H1 (cell line): ENCODE results near the gene EIF1B. TPM values are rescaled to one million over a fixed set of nuclear protein-coding genes. Genes with fewer than 3 reads are reported as not detected.

Source experiments
- CTCF ChIA-PET: fragments of 300-600 bp; sonication (Branson Sonifier 250); formaldehyde crosslinking; loops from one replicate; lab custom pipeline; 2021; ENCODE audit not compliant: partially characterized antibody; lab: Charles Lee
- POLR2A ChIA-PET: fragments of 300-600 bp; sonication (Branson Sonifier 250); formaldehyde crosslinking; loops from one replicate; lab custom pipeline; 2021; ENCODE audit warnings: inconsistent platforms; ENCODE audit not compliant: partially characterized antibody; lab: Charles Lee
- DNase-seq, 2 experiments: peaks; one replicate each; pipeline versions ENCODE4 v3.0.0 to v3.0.0-alpha.2; 2010 to 2022; ENCODE audit warnings: low spot score in 2 of 2, low read depth in 1 of 2, mixed read lengths in 1 of 2
- FAIRE-seq: peaks from 2 replicates; lab custom pipeline; 2011; peaks lifted over from hg19 to GRCh38; lab: Jason Lieb, UNC
- H2AFZ ChIP-seq: 2 replicates; pipeline ENCODE4 v1.8.1; 2012; ENCODE audit warnings: low read length, inconsistent platforms
- H2AK5ac ChIP-seq: 2 replicates; pipeline ENCODE4 v1.6.1; 2013; ENCODE audit warnings: low read depth, low read length
- H2BK120ac ChIP-seq: replicated peaks from 2 replicates; pipeline ENCODE3; 2013; ENCODE audit warnings: low read depth, low read length, inconsistent platforms
- H2BK12ac ChIP-seq: 2 replicates; pipeline ENCODE4 v1.6.1; 2013; ENCODE audit warnings: low read depth, low read length
- H2BK15ac ChIP-seq: 2 replicates; pipeline ENCODE4 v1.6.1; 2013; ENCODE audit warnings: low read length
- H2BK20ac ChIP-seq: 2 replicates; pipeline ENCODE4 v1.6.1; 2013; ENCODE audit warnings: low read length
- H2BK5ac ChIP-seq: 2 replicates; pipeline ENCODE4 v1.6.1; 2013; ENCODE audit warnings: low read depth, low read length
- H3K14ac ChIP-seq: 2 replicates; pipeline ENCODE4 v1.6.1; 2013; ENCODE audit warnings: inconsistent platforms; ENCODE audit not compliant: insufficient read length
- H3K18ac ChIP-seq: 2 replicates; pipeline ENCODE4 v1.6.1; 2013; ENCODE audit warnings: low read length; ENCODE audit errors: extremely low read depth
- H3K23ac ChIP-seq: 2 replicates; pipeline ENCODE4 v1.6.1; 2013; ENCODE audit warnings: inconsistent platforms; ENCODE audit not compliant: insufficient read length
- H3K23me2 ChIP-seq: 2 replicates; pipeline ENCODE4 v1.6.1; 2013; ENCODE audit warnings: low read depth, low read length
- H3K27ac ChIP-seq: 2 replicates; pipeline ENCODE4 v1.6.1; 2011; ENCODE audit warnings: low read depth, low read length, inconsistent platforms
- H3K27me3 ChIP-seq, 4 experiments: replicated peaks in 1 of 4; 1 replicate in 1 of 4; 2 replicates in 3 of 4; pipeline versions ENCODE4 v1.6.1 to v1.8.1; 2011 to 2013; ENCODE audit warnings: low read length in 3 of 4, mild to moderate bottlenecking in 3 of 4, inconsistent platforms in 2 of 4, mixed read lengths in 2 of 4, moderate library complexity in 1 of 4; ENCODE audit not compliant: control insufficient read depth in 3 of 4, insufficient read depth in 3 of 4; ENCODE audit errors: extremely low read depth in 1 of 4
- H3K36me3 ChIP-seq, 4 experiments: 2 replicates each; pipeline versions ENCODE4 v1.6.1 to v1.8.1; 2011 to 2013; ENCODE audit warnings: mild to moderate bottlenecking in 4 of 4, low read length in 3 of 4, moderate library complexity in 2 of 4, control low read depth in 1 of 4, inconsistent platforms in 1 of 4; ENCODE audit not compliant: insufficient read depth in 4 of 4, control insufficient read depth in 2 of 4
- H3K4ac ChIP-seq: replicated peaks from 2 replicates; pipeline ENCODE3; 2013; ENCODE audit warnings: low read length, low read depth, mixed read lengths, inconsistent platforms; ENCODE audit not compliant: insufficient read length
- H3K4me1 ChIP-seq, 4 experiments: replicated peaks in 1 of 4; 1 replicate in 1 of 4; 2 replicates in 3 of 4; pipeline versions ENCODE4 v1.6.1 to v1.8.1; 2011 to 2013; ENCODE audit warnings: low read length in 3 of 4, inconsistent platforms in 2 of 4, mixed read lengths in 1 of 4; ENCODE audit not compliant: insufficient read depth in 4 of 4, control insufficient read depth in 3 of 4
- H3K4me2 ChIP-seq, 2 experiments: 2 replicates each; pipeline versions ENCODE4 v1.6.1 to v1.8.1; 2011 to 2013; ENCODE audit warnings: low read depth in 2 of 2, low read length in 2 of 2, control low read depth in 1 of 2, inconsistent platforms in 1 of 2, mild to moderate bottlenecking in 1 of 2; ENCODE audit not compliant: insufficient read depth in 1 of 2
- H3K4me3 ChIP-seq, 4 experiments: fragments of 200-600, 300-600 bp in 1 of 4; sonication (generic), shearing (Covaris generic), sonication (Bioruptor Twin) in 1 of 4; 2 replicates each; pipeline versions ENCODE4 v1.5.1 to v1.8.1; 2011 to 2016; ENCODE audit warnings: low read length in 4 of 4, low read depth in 3 of 4, control low read depth in 2 of 4, inconsistent platforms in 2 of 4, mild to moderate bottlenecking in 2 of 4, mixed read lengths in 1 of 4, moderate library complexity in 1 of 4; ENCODE audit not compliant: insufficient read depth in 2 of 4; ENCODE audit errors: extremely low read depth in 1 of 4
- H3K56ac ChIP-seq: replicated peaks from 2 replicates; pipeline ENCODE3; 2013; ENCODE audit warnings: low read depth, mild to moderate bottlenecking, mixed read lengths, low read length, inconsistent platforms; ENCODE audit not compliant: insufficient read length
- H3K79me1 ChIP-seq: 2 replicates; pipeline ENCODE4 v1.6.1; 2013; ENCODE audit warnings: low read depth, low read length, control low read depth
- H3K79me2 ChIP-seq, 2 experiments: 2 replicates each; pipeline versions ENCODE4 v1.6.1 to v1.8.1; 2012 to 2013; ENCODE audit warnings: low read length in 2 of 2, mild to moderate bottlenecking in 2 of 2, inconsistent platforms in 1 of 2; ENCODE audit not compliant: insufficient read depth in 2 of 2, control insufficient read depth in 1 of 2
- H3K9ac ChIP-seq, 4 experiments: replicated peaks in 1 of 4; 1 replicate in 1 of 4; 2 replicates in 3 of 4; pipeline versions ENCODE4 v1.6.1 to v1.8.1; 2011 to 2013; ENCODE audit warnings: low read depth in 3 of 4, low read length in 3 of 4, control low read depth in 2 of 4, mild to moderate bottlenecking in 2 of 4, moderate library complexity in 2 of 4, inconsistent platforms in 1 of 4; ENCODE audit errors: extremely low read depth in 1 of 4
- H3K9me3 ChIP-seq, 2 experiments: 2 replicates each; pipeline versions ENCODE4 v1.6.1 to v1.8.1; 2012 to 2013; ENCODE audit warnings: mild to moderate bottlenecking in 2 of 2, moderate library complexity in 2 of 2, control low read depth in 1 of 2, inconsistent platforms in 1 of 2, low read depth in 1 of 2, low read length in 1 of 2, mixed read lengths in 1 of 2; ENCODE audit not compliant: insufficient read depth in 2 of 2
- H4K20me1 ChIP-seq, 2 experiments: replicated peaks in 1 of 2; 2 replicates each; pipeline versions ENCODE3 to v1.8.1; 2011 to 2013; ENCODE audit warnings: inconsistent platforms in 2 of 2, low read length in 2 of 2, mild to moderate bottlenecking in 1 of 2; ENCODE audit not compliant: insufficient read depth in 2 of 2, control insufficient read depth in 1 of 2
- H4K5ac ChIP-seq: 2 replicates; pipeline ENCODE4 v1.6.1; 2013; ENCODE audit warnings: low read length, low read depth, mixed read lengths, inconsistent platforms; ENCODE audit not compliant: insufficient read length
- H4K8ac ChIP-seq: 2 replicates; pipeline ENCODE4 v1.8.0; 2013; ENCODE audit warnings: mild to moderate bottlenecking, moderate library complexity, low read length, inconsistent platforms; ENCODE audit not compliant: insufficient read depth; ENCODE audit errors: extremely low read depth
- H4K91ac ChIP-seq: replicated peaks from 2 replicates; pipeline ENCODE3; 2013; ENCODE audit warnings: low read length, mixed read lengths, inconsistent platforms; ENCODE audit not compliant: insufficient read length
- BCL11A ChIP-seq, 2 experiments: IDR thresholded peaks; one replicate each; pipeline ENCODE4 v1.6.1; 2011; ENCODE audit warnings: low read depth in 2 of 2, low read length in 2 of 2, mild to moderate bottlenecking in 2 of 2
- CBX8 ChIP-seq: fragments of 300-800, 300-1000 bp; sonication (generic); IDR thresholded peaks from 2 replicates; pipeline ENCODE4 v1.7.1; 2016; ENCODE audit warnings: low read depth, low read length, borderline replicate concordance
- CHD1 ChIP-seq: IDR thresholded peaks from 2 replicates; pipeline ENCODE4 v1.6.1; 2012; ENCODE audit warnings: low read depth, low read length, improper control_type of control experiment
- CTBP2 ChIP-seq: IDR thresholded peaks from 2 replicates; pipeline ENCODE4 v1.7.0; 2011; ENCODE audit warnings: borderline replicate concordance, mild to moderate bottlenecking, moderate library complexity, mixed read lengths, low read length; ENCODE audit not compliant: insufficient read depth, insufficient read length
- EGR1 ChIP-seq: IDR thresholded peaks from 2 replicates; pipeline ENCODE4 v1.6.1; 2011; ENCODE audit warnings: low read depth, low read length, borderline replicate concordance
- RFX5 ChIP-seq: IDR thresholded peaks from 2 replicates; pipeline ENCODE4 v1.6.1; 2011; ENCODE audit warnings: low read depth, low read length, improper control_type of control experiment, borderline replicate concordance
- WGBS, 2 experiments: shearing (Covaris generic) in 1 of 2; methylation state at CpG; one replicate each; pipeline versions ENCODE4 v1.1.6 to v1.1.7; 2013 to 2015; ENCODE audit warnings: low lambda C conversion rate in 2 of 2, mixed read lengths in 2 of 2, inconsistent platforms in 1 of 2, low coverage in 1 of 2, missing lambda C conversion rate in 1 of 2; ENCODE audit not compliant: insufficient replicate concordance in 2 of 2, insufficient coverage in 1 of 2, insufficient read length in 1 of 2; ENCODE audit errors: extremely low coverage in 1 of 2, missing lambda C conversion rate in 1 of 2; 5-methylcytosine and 5-hydroxymethylcytosine counted together
- polyA plus RNA-seq, 7 experiments: library from polyadenylated mRNA; depleted of rRNA in 3 of 7; stranded (reverse) in 5 of 7; unstranded in 2 of 7; fragments of >200 nt in 5 of 7; fragments of 200-250 nt in 2 of 7; gene quantifications; 1 replicate in 5 of 7; 2 replicates in 1 of 7; 4 replicates in 1 of 7; pipeline versions ENCODE4 v1.2.1 to v1.2.3, GENCODE V29; 2011 to 2013; ENCODE audit warnings: missing spikeins in 2 of 7, mixed read lengths in 2 of 7
- total RNA-seq: library from RNA; stranded (reverse); fragmentation: NEBNext Ultra II Directional; extraction: Animal tissue kit (Norgen Biotek cat#: 25700); gene quantifications from 2 replicates; pipeline ENCODE4 v1.2.1, GENCODE V29; 2021
- TF ChIP-seq, protein P1 (sequence below): IDR thresholded peaks from 2 replicates; pipeline ENCODE4 v1.6.1; 2011; ENCODE audit warnings: low read depth, mild to moderate bottlenecking, low read length; ENCODE audit not compliant: insufficient read depth

Gene EIF1B
- total and polyA plus RNA-seq, 2 of the 8 experiments (the other 6 are each of a cell fraction or from before 2014, with no cell fraction given), result 42.4 to 115 TPM

DNA sequence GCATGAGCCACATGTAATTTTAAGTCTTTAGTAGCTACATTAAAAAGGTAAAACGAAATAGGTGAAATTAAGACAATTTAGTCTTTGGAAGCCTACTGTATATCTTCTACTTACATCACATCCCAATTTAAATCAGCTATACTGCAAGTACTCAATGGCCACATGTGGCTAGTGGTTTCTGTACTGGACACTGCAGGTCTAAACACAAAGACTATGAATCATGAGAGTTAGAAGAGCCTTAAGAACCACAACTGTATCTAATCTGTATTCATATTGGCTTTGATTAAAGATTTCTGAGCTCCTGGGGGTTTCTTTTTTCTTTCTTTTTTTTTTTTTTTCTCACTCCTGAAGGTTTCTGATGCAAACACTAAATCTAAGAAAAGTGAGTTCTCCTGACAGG, 2.3 kb upstream of the EIF1B start:
- no peak overlapping the region for H2BK5ac ChIP-seq
- no peak overlapping the region for H2AK5ac ChIP-seq
- no peak overlapping the region for H3K56ac ChIP-seq
- DNase-seq (no peak), FAIRE-seq (no peak)
- 84% methylated on average over 1 of the region's 1 CpG; no CpG with 5 or more reads in 1 of the 2 experiments for WGBS, 2 experiments
- no peak overlapping the region for H4K5ac ChIP-seq
- H2BK20ac ChIP-seq, result no peak overlapping the region
- H3K27ac ChIP-seq, result no peak overlapping the region
- H4K8ac ChIP-seq, result no peak overlapping the region
- no peaks in the 10 kb centered on the region for H3K27me3 ChIP-seq
- ChIA-PET CTCF (interaction anchor here (0.5 to 16.5 kb wide), 6 partner anchors 11 to 152 kb away, joined by 3 to 290 read pairs (median 8); no protein-coding TSS in a partner anchor), POLR2A (interaction anchor here (0.8 to 1.4 kb wide), 3 partner anchors 10 to 116 kb away, joined by 3 to 6 read pairs (median 3); no protein-coding TSS in a partner anchor)
- H3K23me2 ChIP-seq, result no peaks in the 10 kb centered on the region
- H3K4me2 ChIP-seq, result no peak overlapping the region
- no peak overlapping the region for H4K91ac ChIP-seq
- H3K4me1 ChIP-seq, result peaks cover 3 to 5% (median 4%) of the 10 kb centered on the region in 4 experiments; a peak in 4 of 7 replicates
- H3K9ac ChIP-seq, result no peak overlapping the region
- H3K23ac ChIP-seq, result no peak overlapping the region
- no peak overlapping the region for H3K4me3 ChIP-seq
- H2AFZ ChIP-seq, result no peak overlapping the region
- H3K36me3 ChIP-seq, result peaks cover 0 to 18% (median 6%) of the 10 kb centered on the region in 4 experiments; a peak in 5 of 8 replicates
- peaks cover 0 to 17% of the 10 kb centered on the region in 2 experiments; a peak in 3 of 4 replicates for H3K79me2 ChIP-seq
- no peaks in the 10 kb centered on the region for H3K9me3 ChIP-seq
- no peaks in the 10 kb centered on the region for H3K79me1 ChIP-seq
- no peak overlapping the region for H3K18ac ChIP-seq
- no peaks in the 10 kb centered on the region for H4K20me1 ChIP-seq
- no peak overlapping the region for H2BK12ac ChIP-seq
- H2BK15ac ChIP-seq, result no peak overlapping the region
- H2BK120ac ChIP-seq, result no peak overlapping the region
- H3K14ac ChIP-seq, result no peak overlapping the region
- H3K4ac ChIP-seq, result no peak overlapping the region
- no peak for TF ChIP-seq EGR1
- TF ChIP-seq BCL11A (IDR thresholded peaks at IDR 0.05; ENCODE audit: low read depth in 2 of 2, low read length in 2 of 2), result no peak
- TF ChIP-seq RFX5, result no peak
- TF ChIP-seq, protein P1, sequence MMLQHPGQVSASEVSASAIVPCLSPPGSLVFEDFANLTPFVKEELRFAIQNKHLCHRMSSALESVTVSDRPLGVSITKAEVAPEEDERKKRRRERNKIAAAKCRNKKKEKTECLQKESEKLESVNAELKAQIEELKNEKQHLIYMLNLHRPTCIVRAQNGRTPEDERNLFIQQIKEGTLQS, result no peak
- TF ChIP-seq CBX8, result no peak
- no peak for TF ChIP-seq CHD1
- no peak for TF ChIP-seq CTBP2
